RWPE2 (cell line): ENCODE measurements around the gene SLC22A2.

ENCODE experiments used
- ATAC-seq: fragments of 200-7000 bp; cut with Tn5 transposase; 3 replicates; pipeline ENCODE4 v1.9.1; 2021; ENCODE audit warnings: low read depth
- DNase-seq: peaks from one replicate; pipeline ENCODE4 v3.0.0-alpha.2; 2020; ENCODE audit warnings: low spot score
- H3K27ac ChIP-seq: fragments of 450-650 bp; 2 replicates; pipeline ENCODE4 v1.5.1; 2017; ENCODE audit warnings: mild to moderate bottlenecking; ENCODE audit not compliant: poor library complexity, severe bottlenecking
- H3K27me3 ChIP-seq: fragments of 250-450 bp; sonication (Bioruptor Pico); 2 replicates; pipeline ENCODE4 v1.5.1; 2021; ENCODE audit warnings: mild to moderate bottlenecking, moderate library complexity; ENCODE audit not compliant: insufficient read depth, poor library complexity, severe bottlenecking
- H3K36me3 ChIP-seq: fragments of 250-450 bp; sonication (Bioruptor Pico); 2 replicates; pipeline ENCODE4 v1.5.1; 2020; ENCODE audit warnings: low read depth, mild to moderate bottlenecking, moderate library complexity
- H3K4me1 ChIP-seq: fragments of 250-450 bp; sonication (Bioruptor Pico); 2 replicates; pipeline ENCODE4 v1.5.1; 2021; ENCODE audit warnings: mild to moderate bottlenecking, moderate library complexity; ENCODE audit not compliant: insufficient read depth, poor library complexity, severe bottlenecking
- H3K4me3 ChIP-seq: fragments of 250-450 bp; sonication (Bioruptor Pico); 2 replicates; pipeline ENCODE4 v1.5.1; 2021; ENCODE audit warnings: mild to moderate bottlenecking, moderate library complexity; ENCODE audit not compliant: severe bottlenecking
- H3K9me3 ChIP-seq: fragments of 250-450 bp; sonication (Bioruptor Pico); 2 replicates; pipeline ENCODE4 v1.5.1; 2021; ENCODE audit warnings: mild to moderate bottlenecking, moderate library complexity; ENCODE audit not compliant: severe bottlenecking
- CTCF ChIP-seq: fragments of 450-650 bp; IDR thresholded peaks from one replicate; pipeline ENCODE4 v1.5.1; 2017; ENCODE audit warnings: mild to moderate bottlenecking, moderate library complexity; ENCODE audit not compliant: poor library complexity, severe bottlenecking

SLC22A2 gene

GRCh38 chr6:160285541-160286105 lies 27.0 kb upstream of the SLC22A2 start:
- Histone ChIP-seq H3K27ac (no peak overlapping the region), H3K27me3 (no peaks in the 10 kb centered on the region), H3K4me1 (no peaks in the 10 kb centered on the region), H3K4me3 (no peak overlapping the region), H3K9me3 (peaks cover 1% of the 10 kb centered on the region), H3K36me3 (no peaks in the 10 kb centered on the region)
- no peak for ATAC-seq
- no peak for DNase-seq
- no peak for TF ChIP-seq CTCF

GRCh38 chr6:160284575-160284974 lies 26.0 kb upstream of the SLC22A2 start:
- Histone ChIP-seq H3K27ac (no peak overlapping the region), H3K9me3 (peaks cover 7% of the 10 kb centered on the region), H3K4me1 (peaks cover under 1% of the 10 kb centered on the region), H3K4me3 (no peak overlapping the region), H3K36me3 (no peaks in the 10 kb centered on the region), H3K27me3 (no peaks in the 10 kb centered on the region)
- no peak for TF ChIP-seq CTCF
- DNase-seq (no peak), ATAC-seq (no peak)

- H3K27me3 ChIP-seq: no peaks in the 10 kb centered on the region
- no peak for TF ChIP-seq CTCF
- H3K36me3 ChIP-seq: no peaks in the 10 kb centered on the region
- ATAC-seq: no peak
- H3K9me3 ChIP-seq: peaks cover 7% of the 10 kb centered on the region
- H3K4me1 ChIP-seq: peaks cover 8% of the 10 kb centered on the region
- DNase-seq: no peak
- H3K27ac ChIP-seq: no peak overlapping the region
- no peak overlapping the region for H3K4me3 ChIP-seq
These were observed 23.8 kb upstream of the SLC22A2 start for GRCh38 chr6:160282444-160282843.

- H3K27ac ChIP-seq: peak overlapping the region; percentile 23
- no peaks in the 10 kb centered on the region for H3K36me3 ChIP-seq
- H3K9me3 ChIP-seq: peaks cover 7% of the 10 kb centered on the region
- H3K4me3 ChIP-seq: no peak overlapping the region
- H3K27me3 ChIP-seq: no peaks in the 10 kb centered on the region
- peaks cover 8% of the 10 kb centered on the region for H3K4me1 ChIP-seq
- no peak for TF ChIP-seq CTCF
- peak; percentile 84 for ATAC-seq
- no peak for DNase-seq
These were observed 21.2 kb upstream of the SLC22A2 start for GRCh38 chr6:160279850-160280249.

- H3K27ac ChIP-seq: peak overlapping the region; percentile 23
- TF ChIP-seq CTCF: no peak
- no peak overlapping the region for H3K4me3 ChIP-seq
- no peaks in the 10 kb centered on the region for H3K27me3 ChIP-seq
- DNase-seq (no peak), ATAC-seq (no peak)
- H3K36me3 ChIP-seq: no peaks in the 10 kb centered on the region
- H3K9me3 ChIP-seq: peaks cover 7% of the 10 kb centered on the region
- H3K4me1 ChIP-seq: peaks cover 9% of the 10 kb centered on the region
These were observed 20.2 kb upstream of the SLC22A2 start for GRCh38 chr6:160278786-160279310.
